Ramos (cell line): ENCODE data around the gene RDH11.
"Not testable (repeated sequence)": the region's sequence is repeated elsewhere in the genome, so short reads cannot be mapped to it uniquely, and the experiment has no call there.

ENCODE experiments used
- in situ Hi-C: fragments of 300-500 bp; cut with MboI; formaldehyde crosslinking; loops from one replicate; pipeline ENCODE4 v1.14.3; 2022; ENCODE audit warnings: low sequenced_read_pairs; ENCODE audit not compliant: unreplicated experiment

Gene RDH11

GRCh38 chr14:67695394-67695949, at the start of gene RDH11:
TSS of gene RDH11 (minus strand) at chr14:67695764. CDS start at chr14:67695703, 61 bp downstream.
- in situ Hi-C loops: no loop called here

GRCh38 chr14:67744046-67744445, 48.5 kb upstream of the RDH11 start:
- in situ Hi-C loops: no loop called here

- in situ Hi-C loops: no loop called here
Observed at GRCh38 chr14:67738740-67739504, 43.4 kb upstream of the RDH11 start.

- in situ Hi-C loops: no loop called here
Observed at GRCh38 chr14:67736771-67737170, 41.2 kb upstream of the RDH11 start.

GRCh38 chr14:67735336-67736147, 40.0 kb upstream of the RDH11 start:
- in situ Hi-C loops: no loop called here

- in situ Hi-C loops: no loop called here
Observed at GRCh38 chr14:67734675-67735074, 39.1 kb upstream of the RDH11 start.

- in situ Hi-C loops: no loop called here
Observed at GRCh38 chr14:67733616-67734015, 38.1 kb upstream of the RDH11 start.

GRCh38 chr14:67729072-67729885, 33.7 kb upstream of the RDH11 start:
- in situ Hi-C loops: no loop called here

GRCh38 chr14:67728258-67728657, 32.7 kb upstream of the RDH11 start:
- in situ Hi-C loops: no loop called here

GRCh38 chr14:67727361-67727760, 31.8 kb upstream of the RDH11 start:
- in situ Hi-C loops: no loop called here

GRCh38 chr14:67725171-67725570, 29.6 kb upstream of the RDH11 start:
- in situ Hi-C loops: no loop called here

GRCh38 chr14:67722293-67722692, 26.7 kb upstream of the RDH11 start:
- in situ Hi-C loops: no loop called here

GRCh38 chr14:67721875-67722274, 26.3 kb upstream of the RDH11 start:
- in situ Hi-C loops: no loop called here

- in situ Hi-C loops: no loop called here
Observed at GRCh38 chr14:67719866-67720265, 24.3 kb upstream of the RDH11 start.

- in situ Hi-C loops: not testable (repeated sequence)
Observed at GRCh38 chr14:67719385-67719784, 23.8 kb upstream of the RDH11 start.

- in situ Hi-C loops: no loop called here
Observed at GRCh38 chr14:67718265-67718664, 22.7 kb upstream of the RDH11 start.

- in situ Hi-C loops: no loop called here
Observed at GRCh38 chr14:67717048-67717447, 21.5 kb upstream of the RDH11 start.

GRCh38 chr14:67710209-67710608, 14.6 kb upstream of the RDH11 start:
- in situ Hi-C loops: no loop called here

- in situ Hi-C loops: loop anchor here (10.0 kb wide), 2 partner anchors 125 to 285 kb away; no protein-coding TSS in a partner anchor
Observed at GRCh38 chr14:67709796-67710195, 14.2 kb upstream of the RDH11 start.

- in situ Hi-C loops: loop anchor here (10.0 kb wide), 2 partner anchors 125 to 285 kb away; no protein-coding TSS in a partner anchor
Observed at GRCh38 chr14:67709346-67709745, 13.8 kb upstream of the RDH11 start.
